SU-DHL-6 (cell line): ENCODE data around the gene LRRFIP1.

ENCODE experiments used
- H2AFZ ChIP-seq: fragments of 200-600 bp; sonication (generic); 2 replicates; pipeline ENCODE4 v1.6.1; 2014; ENCODE audit warnings: low read depth, mild to moderate bottlenecking, moderate library complexity, mixed read lengths, antibody characterized with exemption, low read length; ENCODE audit not compliant: severe bottlenecking
- H3F3A ChIP-seq: fragments of 200-600 bp; shearing (Covaris generic); 2 replicates; pipeline ENCODE4 v1.6.0; 2016; ENCODE audit warnings: antibody characterized with exemption, mild to moderate bottlenecking; ENCODE audit not compliant: insufficient read depth
- H3K27ac ChIP-seq: fragments of 200-600 bp; sonication (generic); 2 replicates; pipeline ENCODE4 v1.5.1; 2016; ENCODE audit warnings: low read depth, mild to moderate bottlenecking, low read length, moderate library complexity, mixed read lengths
- H3K27me3 ChIP-seq: fragments of 200-600 bp; sonication (generic), shearing (Covaris generic); 2 replicates; pipeline ENCODE4 v1.6.0; 2014; ENCODE audit warnings: mild to moderate bottlenecking, low read length
- H3K36me3 ChIP-seq: fragments of 200-600 bp; sonication (generic); 2 replicates; pipeline ENCODE4 v1.6.1; 2014; ENCODE audit warnings: mild to moderate bottlenecking, low read length, mixed read lengths
- H3K4me2 ChIP-seq: fragments of 300-600, 200-600 bp; shearing (Covaris generic), sonication (generic); 2 replicates; pipeline ENCODE4 v1.6.0; 2014; ENCODE audit warnings: low read length, low read depth, mild to moderate bottlenecking; ENCODE audit not compliant: poor library complexity, severe bottlenecking
- H3K4me3 ChIP-seq: fragments of 200-600 bp; sonication (generic); 2 replicates; pipeline ENCODE4 v1.5.1; 2014; ENCODE audit warnings: antibody characterized with exemption, low read length, mild to moderate bottlenecking, mixed read lengths; ENCODE audit not compliant: insufficient read depth, poor library complexity, severe bottlenecking
- H3K79me2 ChIP-seq: fragments of 200-600 bp; sonication (generic); 2 replicates; pipeline ENCODE4 v1.6.1; 2014; ENCODE audit warnings: mild to moderate bottlenecking, low read length, moderate library complexity; ENCODE audit not compliant: insufficient read depth
- H3K9ac ChIP-seq: fragments of 200-600 bp; sonication (generic); 2 replicates; pipeline ENCODE4 v1.7.0; 2014; ENCODE audit warnings: mild to moderate bottlenecking, low read length
- H3K9me2 ChIP-seq: fragments of 200-600 bp; sonication (generic); replicated peaks from 2 replicates; pipeline ENCODE4 v1.6.1; 2014; ENCODE audit warnings: low read length; ENCODE audit not compliant: insufficient read depth
- H3K9me3 ChIP-seq: fragments of 200-600 bp; sonication (generic); 2 replicates; pipeline ENCODE4 v1.6.1; 2014; ENCODE audit warnings: low read length, mixed read lengths; ENCODE audit not compliant: insufficient read depth
- H4K20me1 ChIP-seq: fragments of 200-600 bp; sonication (generic); 2 replicates; pipeline ENCODE4 v1.6.1; 2014; ENCODE audit warnings: low read depth, mild to moderate bottlenecking, antibody characterized with exemption, low read length, moderate library complexity, mixed read lengths
- CTCF ChIP-seq: fragments of 200-600 bp; sonication (generic); IDR thresholded peaks from one replicate; pipeline ENCODE4 v1.5.1; 2017; ENCODE audit warnings: antibody characterized with exemption, mild to moderate bottlenecking, low read length, moderate library complexity; ENCODE audit not compliant: insufficient read depth, poor library complexity, severe bottlenecking
- EZH2phosphoT487 ChIP-seq: fragments of 200-600 bp; sonication (generic), shearing (Covaris generic); conservative IDR thresholded peaks from 2 replicates; pipeline ENCODE4 v1.6.1; 2018; ENCODE audit warnings: mild to moderate bottlenecking, antibody characterized with exemption, low read length, moderate library complexity, mixed read lengths

Gene LRRFIP1

GRCh38 chr2:237712477-237713377 lies 85.3 kb downstream of the LRRFIP1 start:
- no peaks in the 10 kb centered on the region for H3K9me3 ChIP-seq
- no peak overlapping the region for H3K4me3 ChIP-seq
- no peak for TF ChIP-seq EZH2phosphoT487
- no peak for TF ChIP-seq CTCF
- no peaks in the 10 kb centered on the region for H3K79me2 ChIP-seq
- no peak overlapping the region for H2AFZ ChIP-seq
- H3K9ac ChIP-seq = no peak overlapping the region
- no peaks in the 10 kb centered on the region for H3K27me3 ChIP-seq
- H3F3A ChIP-seq = no peaks in the 10 kb centered on the region
- H3K9me2 ChIP-seq = no peaks in the 10 kb centered on the region
- no peak overlapping the region for H3K27ac ChIP-seq
- H4K20me1 ChIP-seq = no peaks in the 10 kb centered on the region
- no peak overlapping the region for H3K4me2 ChIP-seq
- H3K36me3 ChIP-seq = no peaks in the 10 kb centered on the region

- Histone ChIP-seq H3K9ac (no peak overlapping the region), H3K27ac (no peak overlapping the region), H3K4me3 (no peak overlapping the region), H3K27me3 (no peaks in the 10 kb centered on the region), H2AFZ (no peak overlapping the region), H3F3A (no peaks in the 10 kb centered on the region), H4K20me1 (no peaks in the 10 kb centered on the region), H3K36me3 (no peaks in the 10 kb centered on the region), H3K9me2 (no peaks in the 10 kb centered on the region), H3K9me3 (no peaks in the 10 kb centered on the region), H3K4me2 (no peak overlapping the region), H3K79me2 (no peaks in the 10 kb centered on the region)
- no peak for TF ChIP-seq CTCF
- no peak for TF ChIP-seq EZH2phosphoT487
Observed at GRCh38 chr2:237714690-237715458, 87.5 kb downstream of the LRRFIP1 start.

- Histone ChIP-seq H3K9me2 (no peaks in the 10 kb centered on the region), H3K9ac (no peak overlapping the region), H3K36me3 (no peaks in the 10 kb centered on the region), H3F3A (no peaks in the 10 kb centered on the region), H3K27ac (no peak overlapping the region), H3K79me2 (no peaks in the 10 kb centered on the region), H3K9me3 (no peaks in the 10 kb centered on the region), H3K4me3 (no peak overlapping the region), H3K27me3 (no peaks in the 10 kb centered on the region), H3K4me2 (no peak overlapping the region), H4K20me1 (no peaks in the 10 kb centered on the region), H2AFZ (no peak overlapping the region)
- no peak for TF ChIP-seq EZH2phosphoT487
- TF ChIP-seq CTCF = no peak
Observed at GRCh38 chr2:237715459-237715947, 88.1 kb downstream of the LRRFIP1 start.
